Upper lobe of right lung (tissue), 1 donor: ENCODE data around the gene RPL36A. TPM values are rescaled to one million over a fixed set of nuclear protein-coding genes. Genes with fewer than 3 reads are reported as not detected.

Experiments used
- ATAC-seq: fragments of 200-7000 bp; cut with Tn5 transposase; one replicate; pipeline ENCODE4 v1.9.1; 2020; ENCODE audit warnings: mild to moderate bottlenecking, moderate library complexity
- DNase-seq: peaks from one replicate; pipeline ENCODE4 v3.0.0-alpha.2; 2020
- H3K27ac ChIP-seq: fragments of 200-600 bp; one replicate; pipeline ENCODE4 v1.8.0; 2022
- H3K27me3 ChIP-seq: fragments of 200-600 bp; one replicate; pipeline ENCODE4 v1.8.0; 2022; ENCODE audit warnings: mild to moderate bottlenecking
- H3K36me3 ChIP-seq: fragments of 200-600 bp; one replicate; pipeline ENCODE4 v1.8.0; 2022
- H3K4me1 ChIP-seq: fragments of 200-600 bp; one replicate; pipeline ENCODE4 v1.8.0; 2022
- H3K4me3 ChIP-seq: fragments of 200-600 bp; one replicate; pipeline ENCODE4 v1.8.0; 2022; ENCODE audit warnings: mild to moderate bottlenecking
- H3K9me3 ChIP-seq: fragments of 200-600 bp; one replicate; pipeline ENCODE4 v1.8.0; 2022
- intact Hi-C: fragments of 100-400 bp; cut with DNase I; formaldehyde crosslinking; loops from one replicate; pipeline ENCODE4 v1.11.0; 2022
- total RNA-seq: library from RNA; stranded (reverse); fragmentation: NEBNext Ultra II Directional; extraction: Animal tissue kit (Norgen Biotek cat#: 25700); gene quantifications from one replicate; pipeline ENCODE4 v1.2.1, GENCODE V29; 2021
- TF ChIP-seq, protein P1 (sequence below): fragments of 200-600 bp; IDR thresholded peaks from one replicate; pipeline ENCODE4 v1.8.0; 2022; ENCODE audit warnings: antibody characterized with exemption
- donor health status: DM: no; HTN: yes; CAD: no; lungs with severe emphysema.

Gene RPL36A
- total RNA-seq, 1 donor from 2014 or later, result 133 TPM

DNA sequence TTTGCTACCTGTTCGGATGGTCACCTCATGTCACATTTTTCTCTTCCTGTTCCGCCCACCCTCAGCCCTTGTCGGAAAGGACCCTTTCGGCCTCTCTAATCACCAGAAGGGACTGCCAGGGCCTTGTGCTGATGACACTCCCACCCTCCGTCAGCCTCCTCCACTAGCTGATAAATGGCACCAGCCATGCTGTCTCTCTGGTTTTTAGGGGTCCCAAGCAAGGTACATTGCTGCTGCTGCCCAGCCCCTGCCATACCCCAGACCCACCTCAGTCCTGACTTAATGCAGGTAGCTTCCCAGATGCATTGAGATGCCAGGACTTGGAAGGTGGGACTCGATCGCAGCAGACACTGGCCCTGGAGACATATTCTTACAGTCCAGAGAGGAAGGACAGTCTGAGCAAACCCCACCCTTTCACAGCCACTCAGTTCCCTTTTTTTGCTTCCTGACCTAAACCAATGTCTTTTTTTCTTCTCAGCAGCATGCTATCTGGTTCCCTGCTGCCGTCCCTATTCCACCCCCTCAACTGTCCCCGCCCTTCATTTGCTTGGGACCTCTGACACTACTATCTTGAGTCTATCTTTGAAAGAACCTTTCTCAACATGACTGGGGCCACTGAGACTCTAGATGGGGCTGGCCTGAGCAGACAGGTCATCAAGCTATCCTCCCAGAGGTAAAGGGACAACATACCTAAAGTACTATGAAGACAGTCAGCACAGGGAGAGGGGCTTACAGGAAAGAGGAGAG is 4.8 kb upstream of the RPL36A start, which contains the start of gene BTK:
TSS of gene BTK (minus strand) at position 397 of the 747 bp plus-strand sequence. CDS start 10,907 bp downstream, outside the sequence.
- H3K4me1 ChIP-seq, result no peaks in the 10 kb centered on the region
- no peaks in the 10 kb centered on the region for H3K36me3 ChIP-seq
- H3K27me3 ChIP-seq, result no peaks in the 10 kb centered on the region
- no peaks in the 10 kb centered on the region for H3K9me3 ChIP-seq
- DNase-seq (no peak), ATAC-seq (peak; percentile 78)
- intact Hi-C loops, result no loop called here
- peak within 1 kb of the TSS; percentile 28 for H3K4me3 ChIP-seq
- H3K27ac ChIP-seq, result peak within 1 kb of the TSS; percentile 6
- TF ChIP-seq, protein P1, sequence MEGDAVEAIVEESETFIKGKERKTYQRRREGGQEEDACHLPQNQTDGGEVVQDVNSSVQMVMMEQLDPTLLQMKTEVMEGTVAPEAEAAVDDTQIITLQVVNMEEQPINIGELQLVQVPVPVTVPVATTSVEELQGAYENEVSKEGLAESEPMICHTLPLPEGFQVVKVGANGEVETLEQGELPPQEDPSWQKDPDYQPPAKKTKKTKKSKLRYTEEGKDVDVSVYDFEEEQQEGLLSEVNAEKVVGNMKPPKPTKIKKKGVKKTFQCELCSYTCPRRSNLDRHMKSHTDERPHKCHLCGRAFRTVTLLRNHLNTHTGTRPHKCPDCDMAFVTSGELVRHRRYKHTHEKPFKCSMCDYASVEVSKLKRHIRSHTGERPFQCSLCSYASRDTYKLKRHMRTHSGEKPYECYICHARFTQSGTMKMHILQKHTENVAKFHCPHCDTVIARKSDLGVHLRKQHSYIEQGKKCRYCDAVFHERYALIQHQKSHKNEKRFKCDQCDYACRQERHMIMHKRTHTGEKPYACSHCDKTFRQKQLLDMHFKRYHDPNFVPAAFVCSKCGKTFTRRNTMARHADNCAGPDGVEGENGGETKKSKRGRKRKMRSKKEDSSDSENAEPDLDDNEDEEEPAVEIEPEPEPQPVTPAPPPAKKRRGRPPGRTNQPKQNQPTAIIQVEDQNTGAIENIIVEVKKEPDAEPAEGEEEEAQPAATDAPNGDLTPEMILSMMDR, result no peak

DNA sequence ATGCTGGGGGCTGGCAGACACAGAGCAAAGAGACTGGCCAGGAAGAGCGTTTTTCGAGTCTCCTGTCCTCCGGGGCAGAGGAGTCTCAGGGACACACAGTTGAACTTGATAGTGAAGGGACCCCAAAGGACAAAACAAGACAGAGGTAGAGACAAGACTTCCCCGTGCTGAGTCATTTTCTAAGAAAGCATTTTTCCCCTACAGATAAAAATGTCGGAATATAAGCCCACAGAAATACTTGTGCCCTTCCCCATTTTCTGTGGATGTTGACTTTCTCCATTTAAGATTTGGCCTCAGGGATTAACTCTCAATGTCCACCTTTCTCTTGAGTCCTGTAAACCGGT is 4.3 kb upstream of the RPL36A start:
- Histone ChIP-seq H3K4me1 (no peaks in the 10 kb centered on the region), H3K27me3 (no peaks in the 10 kb centered on the region), H3K27ac (no peak overlapping the region), H3K36me3 (no peaks in the 10 kb centered on the region), H3K4me3 (no peak overlapping the region), H3K9me3 (no peaks in the 10 kb centered on the region)
- ATAC-seq, result no peak
- no peak for DNase-seq
- intact Hi-C loops, result no loop called here
- TF ChIP-seq, protein P1, result no peak

DNA sequence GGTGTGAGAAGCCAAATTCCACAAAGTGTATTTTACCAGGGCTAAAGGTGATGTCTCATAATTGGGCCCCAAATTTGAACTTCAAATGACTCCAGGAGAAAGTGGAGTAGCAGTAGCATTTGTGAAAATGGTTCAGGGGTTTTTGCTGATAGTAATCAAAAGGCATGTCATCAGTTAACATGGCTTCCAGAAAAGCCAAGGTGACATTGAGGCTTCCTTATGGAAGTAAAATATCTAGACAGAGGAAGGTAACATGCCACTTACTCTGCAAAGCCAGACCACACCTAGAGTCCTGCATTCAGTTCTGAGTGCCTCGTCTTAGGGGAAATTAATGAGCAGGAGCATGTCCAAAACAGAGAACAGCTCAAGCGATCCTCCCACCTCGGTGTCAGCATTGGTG is 2.2 kb upstream of the RPL36A start:
- no peak for DNase-seq
- no peaks in the 10 kb centered on the region for H3K27me3 ChIP-seq
- intact Hi-C loops, result no loop called here
- no peaks in the 10 kb centered on the region for H3K9me3 ChIP-seq
- peaks cover 15% of the 10 kb centered on the region for H3K36me3 ChIP-seq
- H3K27ac ChIP-seq, result no peak overlapping the region
- H3K4me3 ChIP-seq, result no peak overlapping the region
- H3K4me1 ChIP-seq, result no peaks in the 10 kb centered on the region
- TF ChIP-seq, protein P1, result no peak
- ATAC-seq, result no peak

DNA sequence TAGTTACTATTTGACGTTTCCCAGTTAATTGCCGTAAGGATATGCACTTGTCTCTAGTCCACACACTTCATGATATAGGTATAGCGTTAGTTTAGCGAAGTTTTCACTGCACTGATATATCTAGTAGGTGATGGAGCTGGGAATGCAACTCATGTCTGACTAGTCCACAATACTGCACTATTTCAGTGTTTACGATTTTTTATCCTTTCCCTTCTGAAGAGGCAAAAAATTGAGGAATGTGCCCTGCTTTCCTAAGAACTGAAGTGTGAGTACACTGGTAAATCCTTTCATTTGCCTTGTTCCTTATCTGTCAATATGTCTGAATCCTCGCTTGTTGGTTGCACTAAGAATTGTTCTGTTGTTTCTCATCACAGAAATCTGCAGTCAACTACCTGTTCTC is 1.0 kb downstream of the RPL36A start:
- peaks cover 21% of the 10 kb centered on the region for H3K36me3 ChIP-seq
- TF ChIP-seq, protein P1, result no peak
- intact Hi-C loops, result no loop called here
- H3K4me1 ChIP-seq, result no peaks in the 10 kb centered on the region
- no peaks in the 10 kb centered on the region for H3K9me3 ChIP-seq
- H3K27ac ChIP-seq, result peak overlapping the region; percentile 73
- no peaks in the 10 kb centered on the region for H3K27me3 ChIP-seq
- ATAC-seq (no peak), DNase-seq (no peak)
- peak overlapping the region; percentile 64 for H3K4me3 ChIP-seq

DNA sequence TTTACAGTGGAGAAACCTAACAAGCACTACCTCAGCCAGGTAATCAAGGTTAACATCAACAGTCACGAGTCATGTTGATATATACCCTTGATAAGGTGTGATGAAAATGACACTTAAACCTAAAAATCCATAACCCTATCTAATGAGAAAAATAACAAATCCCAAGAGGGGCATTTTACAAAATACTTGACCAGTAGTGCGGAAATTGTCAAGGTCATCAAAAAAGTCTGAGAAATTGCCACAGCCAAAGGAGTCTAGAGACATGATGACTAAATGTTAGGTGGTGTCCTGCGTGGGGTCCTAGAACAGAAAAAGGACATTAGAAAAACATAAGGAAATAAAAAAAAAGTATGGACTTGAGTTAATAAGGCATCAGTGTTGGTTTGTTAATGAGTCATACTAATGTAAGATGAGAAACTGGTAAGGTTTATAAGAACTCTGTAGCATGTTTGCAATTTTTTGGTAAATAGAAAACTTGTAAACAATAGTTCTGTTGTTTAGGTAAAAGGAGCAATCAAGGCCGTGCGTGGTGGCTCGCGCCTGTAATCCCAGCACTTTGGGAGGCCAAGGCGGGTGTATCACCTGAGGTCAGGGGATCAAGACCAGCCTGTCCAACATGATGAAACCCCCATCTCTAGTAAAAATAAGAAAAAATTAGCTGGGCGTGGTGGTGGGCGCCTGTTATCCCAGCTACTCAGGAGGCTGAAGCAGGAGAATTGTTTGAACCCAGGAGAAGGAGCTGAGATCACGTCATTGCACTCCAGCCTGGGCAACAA is 2.9 kb downstream of the RPL36A start:
- Histone ChIP-seq H3K4me1 (no peaks in the 10 kb centered on the region), H3K27me3 (no peaks in the 10 kb centered on the region), H3K4me3 (no peak overlapping the region), H3K36me3 (peaks cover 21% of the 10 kb centered on the region), H3K27ac (no peak overlapping the region), H3K9me3 (no peaks in the 10 kb centered on the region)
- ATAC-seq, result no peak
- no peak for DNase-seq
- TF ChIP-seq, protein P1, result no peak
- intact Hi-C loops, result no loop called here
